Measurements from ENCODE around the gene IL31RA. TPM values are rescaled to one million over a fixed set of nuclear protein-coding genes. Genes with fewer than 3 reads are reported as not detected.
A peak's percentile ranks its signal among the peaks of the same experiment; 100 is the strongest.
"Not testable (repeated sequence)": the region's sequence is repeated elsewhere in the genome, so short reads cannot be mapped to it uniquely, and the experiment has no call there.

IL31RA gene
- not detected for total RNA-seq
- long read RNA-seq = 0 reads

- intact Hi-C loops (cut with micrococcal nuclease) = no loop called here
- DNase-seq (no peak), ATAC-seq (peak; percentile 36)
Measured at GRCh38 chr5:55850839-55851674, at the start of gene IL31RA. IL31RA (plus strand) TSS chr5:55851357; CDS start chr5:55851571, 214 bp downstream.

- ATAC-seq; DNase-seq; intact Hi-C loops (cut with micrococcal nuclease): not testable (repeated sequence)
Measured at GRCh38 chr5:55808814-55809213, 42.3 kb upstream of the IL31RA start.

DNA sequence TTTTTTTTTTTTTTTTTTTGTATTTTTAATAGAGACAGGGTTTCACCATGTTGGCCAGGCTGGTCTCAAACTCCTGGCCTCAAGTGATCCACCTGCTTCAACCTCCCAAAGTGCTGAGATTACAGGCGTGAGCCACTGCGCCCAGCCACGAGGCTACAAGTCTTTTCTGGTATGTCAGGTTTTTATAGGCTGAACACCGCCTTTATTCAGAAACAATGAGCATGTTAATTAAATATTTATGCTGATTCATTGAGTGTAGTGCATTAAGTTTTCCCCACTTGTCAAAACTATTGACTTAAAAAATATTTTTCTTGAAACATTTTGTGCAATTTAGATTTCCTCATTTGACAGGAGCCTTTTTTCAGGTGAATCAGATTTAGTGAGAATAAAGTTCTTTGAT lies 35.2 kb upstream of the IL31RA start:
- ATAC-seq; intact Hi-C loops (cut with micrococcal nuclease); DNase-seq: not testable (repeated sequence)

- DNase-seq (no peak), ATAC-seq (no peak)
- intact Hi-C loops (cut with micrococcal nuclease) = no loop called here
Measured at GRCh38 chr5:55816342-55816741, 34.8 kb upstream of the IL31RA start.

DNA sequence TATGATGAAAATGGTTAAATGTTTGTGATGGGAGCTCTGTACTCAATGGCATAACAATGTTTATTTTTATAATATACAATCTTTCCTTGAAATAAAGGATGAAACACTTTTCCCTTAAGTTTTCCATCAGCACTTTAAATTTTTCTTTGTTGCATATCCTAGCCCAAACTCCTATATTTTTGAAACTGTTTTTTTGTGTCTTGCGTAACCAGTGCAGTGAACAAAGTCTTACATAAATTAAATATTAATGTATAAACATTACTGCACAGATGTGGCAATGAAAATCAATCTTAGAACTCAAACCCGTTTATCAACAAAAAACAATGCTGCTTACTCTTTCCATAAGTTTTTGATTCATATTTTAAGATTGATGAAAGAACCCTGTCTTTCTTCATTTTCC lies 34.1 kb upstream of the IL31RA start:
- ATAC-seq (no peak), DNase-seq (no peak)
- intact Hi-C loops (cut with micrococcal nuclease) = no loop called here

DNA sequence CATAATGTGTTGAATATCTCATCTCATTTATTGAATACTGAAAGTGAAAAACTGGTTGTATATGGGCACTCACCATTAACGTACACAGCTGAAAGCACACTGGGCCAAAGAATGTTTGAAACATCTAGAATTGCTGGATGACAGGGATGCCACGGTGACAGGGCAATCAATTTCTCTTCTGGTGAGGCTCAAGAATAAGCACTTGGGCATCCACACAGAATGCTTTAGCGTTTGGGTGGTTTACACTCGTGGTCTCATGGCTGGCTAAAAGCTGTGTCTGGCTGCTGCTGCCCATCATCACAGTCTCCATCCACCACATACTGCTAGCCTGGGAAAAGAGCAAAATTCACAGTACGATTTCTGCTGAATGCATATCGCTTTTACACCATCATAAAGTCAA lies 30.7 kb upstream of the IL31RA start:
- DNase-seq (no peak), ATAC-seq (no peak)
- intact Hi-C loops (cut with micrococcal nuclease) = no loop called here

GRCh38 chr5:55821731-55822512 lies 29.2 kb upstream of the IL31RA start:
- intact Hi-C loops (cut with micrococcal nuclease) = no loop called here
- DNase-seq (peak; percentile 33), ATAC-seq (peak; percentile 58)

- ATAC-seq (no peak), DNase-seq (no peak)
- intact Hi-C loops (cut with micrococcal nuclease) = no loop called here
Measured at GRCh38 chr5:55823151-55823796, 27.9 kb upstream of the IL31RA start.

DNA sequence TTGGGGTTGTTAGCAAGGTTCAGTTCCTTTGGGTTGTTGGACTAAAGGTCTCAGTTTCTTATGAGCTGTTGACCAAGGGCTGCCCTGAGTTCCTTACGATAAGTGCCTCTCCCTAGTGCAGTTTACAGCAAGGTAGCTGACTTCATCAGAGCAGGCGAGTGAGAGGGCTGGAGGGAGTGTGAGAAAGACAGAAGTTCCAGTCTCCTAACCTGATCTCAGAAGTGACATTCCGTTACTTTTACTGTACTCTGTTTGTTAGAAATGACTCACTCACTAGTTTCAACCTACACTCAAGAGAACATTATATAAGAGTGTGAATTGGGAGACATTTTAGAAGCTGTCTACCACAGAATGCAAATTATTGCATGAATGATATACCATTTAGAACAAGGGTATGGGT lies 21.2 kb upstream of the IL31RA start:
- intact Hi-C loops (cut with micrococcal nuclease) = no loop called here
- ATAC-seq = no peak
- DNase-seq = no peak

DNA sequence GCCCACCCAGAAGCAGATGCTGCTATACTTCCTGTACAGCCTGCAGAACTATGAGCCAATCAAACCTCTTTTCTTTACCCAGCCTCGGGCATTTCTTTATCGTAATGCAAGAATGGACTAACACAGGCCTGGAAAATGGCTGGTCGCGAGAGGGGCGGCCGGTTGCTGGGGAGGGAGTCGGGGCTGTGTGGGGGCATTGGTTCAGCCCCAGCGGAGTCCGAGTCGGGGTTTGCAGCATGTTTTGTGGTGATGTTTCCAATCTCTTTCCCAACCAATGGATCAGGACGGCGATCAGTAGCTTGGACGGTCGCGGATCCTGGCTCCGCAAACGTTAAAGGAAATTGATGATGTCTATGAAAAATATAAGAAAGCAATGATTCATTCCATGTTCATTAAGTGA lies 18.7 kb upstream of the IL31RA start:
- DNase-seq (no peak), ATAC-seq (no peak)
- intact Hi-C loops (cut with micrococcal nuclease) = no loop called here

DNA sequence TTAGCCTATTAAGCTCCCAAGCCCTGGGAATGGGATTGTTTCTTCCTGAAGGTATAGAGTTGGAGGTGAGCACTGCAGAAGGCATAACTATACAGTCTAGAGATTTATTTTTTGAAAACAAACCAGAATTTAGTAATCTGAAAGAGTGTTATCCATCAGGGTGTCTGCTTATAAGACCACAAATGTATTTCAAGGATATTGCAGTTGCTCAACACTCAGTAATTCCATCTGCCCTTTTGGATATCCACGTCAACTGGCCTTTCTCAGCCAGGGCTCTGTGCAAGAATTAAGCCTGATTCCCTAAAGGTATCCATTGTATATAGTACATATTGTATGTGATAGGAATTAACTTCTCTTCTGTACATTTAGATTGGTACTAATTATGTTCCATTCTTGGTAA lies 15.0 kb upstream of the IL31RA start:
- no peak for DNase-seq
- intact Hi-C loops (cut with micrococcal nuclease) = no loop called here
- no peak for ATAC-seq

DNA sequence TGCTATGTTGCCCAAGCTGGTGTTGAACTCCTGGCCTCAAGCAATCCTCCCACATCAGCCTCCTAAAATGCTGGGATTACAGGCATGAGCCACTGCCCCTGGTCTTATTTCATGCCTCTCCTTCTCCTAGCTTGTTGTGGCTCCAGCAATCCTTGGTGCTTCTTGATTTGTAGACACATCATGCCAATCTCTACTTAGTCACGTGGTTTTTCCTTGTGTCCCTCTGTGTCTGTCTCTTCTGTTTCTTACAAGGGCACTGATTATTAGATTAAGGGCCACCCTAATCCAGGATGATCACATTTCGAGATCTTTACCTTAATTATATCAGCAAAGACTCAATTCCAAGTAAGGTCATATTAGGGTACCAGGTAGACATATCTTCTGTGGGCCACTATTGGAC lies 9.2 kb upstream of the IL31RA start:
- ATAC-seq (no peak), DNase-seq (no peak)
- intact Hi-C loops (cut with micrococcal nuclease) = no loop called here

DNA sequence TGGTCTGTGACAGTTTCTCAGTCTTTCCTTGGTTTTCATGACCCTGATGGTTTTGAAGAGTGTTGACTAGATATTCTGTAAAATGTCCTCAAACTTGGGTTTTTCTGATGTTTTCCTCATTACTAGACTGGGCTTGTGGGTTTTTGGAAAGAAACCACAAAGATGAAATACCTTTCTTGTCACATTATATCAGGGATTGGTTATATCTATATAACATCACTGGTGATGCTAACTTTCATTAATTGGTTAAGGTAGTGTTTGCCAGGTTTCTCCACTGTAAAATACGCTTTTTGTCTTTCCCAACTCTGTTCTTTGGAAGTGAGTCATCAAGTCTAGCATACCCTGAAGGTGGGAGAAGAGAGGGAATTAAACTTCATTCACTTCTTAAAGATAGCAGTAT lies 3.3 kb upstream of the IL31RA start:
- intact Hi-C loops (cut with micrococcal nuclease) = no loop called here
- ATAC-seq (no peak), DNase-seq (no peak)

GRCh38 chr5:55848783-55849182 lies 2.4 kb upstream of the IL31RA start:
- intact Hi-C loops (cut with micrococcal nuclease) = no loop called here
- DNase-seq (no peak), ATAC-seq (no peak)

- DNase-seq = no peak
- intact Hi-C loops (cut with micrococcal nuclease) = no loop called here
- no peak for ATAC-seq
Measured at GRCh38 chr5:55851675-55851979, 470 bp downstream of the IL31RA start.

DNA sequence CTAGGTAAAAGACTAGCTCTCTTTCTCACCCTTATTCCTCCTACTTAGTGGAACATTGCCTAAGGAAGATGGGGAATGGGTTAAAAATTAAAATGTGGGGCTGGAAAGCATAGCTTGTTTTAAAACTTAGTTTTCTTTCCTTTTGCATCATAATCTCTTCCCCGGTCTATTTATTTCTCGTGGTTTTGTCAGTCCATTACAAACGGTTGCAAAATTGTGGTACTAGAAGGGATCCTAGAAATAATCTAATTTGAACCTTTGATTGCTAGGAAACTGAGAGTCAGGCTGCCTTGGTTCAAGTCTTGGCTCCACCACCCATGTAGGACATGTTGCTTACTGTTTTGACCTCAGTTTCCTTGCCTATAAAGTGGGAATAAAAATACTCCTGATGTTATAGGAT lies 1.3 kb downstream of the IL31RA start:
- intact Hi-C loops (cut with micrococcal nuclease) = no loop called here
- ATAC-seq (no peak), DNase-seq (no peak)

GRCh38 chr5:55853041-55853670 lies 2.0 kb downstream of the IL31RA start:
- intact Hi-C loops (cut with micrococcal nuclease) = no loop called here
- no peak for DNase-seq
- ATAC-seq = no peak

GRCh38 chr5:55853818-55854217 lies 2.7 kb downstream of the IL31RA start:
- ATAC-seq (no peak), DNase-seq (no peak)
- intact Hi-C loops (cut with micrococcal nuclease) = no loop called here

GRCh38 chr5:55855509-55855908 lies 4.4 kb downstream of the IL31RA start:
- DNase-seq (no peak), ATAC-seq (no peak)
- intact Hi-C loops (cut with micrococcal nuclease) = no loop called here

Measured in left ventricle myocardium superior (tissue), 1 donor.